HG03025 (cell line): ENCODE data around the gene ZNF33A.
"Not testable (repeated sequence)": the region's sequence is repeated elsewhere in the genome, so short reads cannot be mapped to it uniquely, and the experiment has no call there.

Experiments
- ATAC-seq: cut with Tn5 transposase; IDR thresholded peaks from one replicate; pipeline ENCODE4 v1.9.1; 2021; ENCODE audit warnings: mild to moderate bottlenecking, moderate library complexity; ENCODE audit not compliant: unreplicated experiment, low FRiP score

The ZNF33A gene

DNA sequence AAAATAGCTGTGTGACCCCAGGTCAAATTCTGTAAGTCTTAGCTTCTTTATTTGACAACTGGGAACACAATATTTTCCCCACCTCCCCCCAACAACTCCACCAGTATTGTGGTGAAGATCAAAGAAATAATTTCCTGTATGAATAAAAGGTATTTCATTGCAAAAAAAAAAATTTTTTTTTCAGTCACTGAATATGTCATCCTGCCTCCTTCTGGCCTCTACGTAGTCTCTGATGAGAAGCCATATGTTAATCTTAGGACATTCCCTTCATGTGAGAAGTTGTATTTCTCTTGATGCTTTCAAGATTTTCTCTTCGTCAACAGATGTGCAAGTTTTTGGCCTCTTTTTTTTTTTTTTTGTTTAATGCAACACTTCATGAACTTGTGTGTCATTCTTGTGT is 33.0 kb downstream of the ZNF33A start:
- ATAC-seq: no peak

DNA sequence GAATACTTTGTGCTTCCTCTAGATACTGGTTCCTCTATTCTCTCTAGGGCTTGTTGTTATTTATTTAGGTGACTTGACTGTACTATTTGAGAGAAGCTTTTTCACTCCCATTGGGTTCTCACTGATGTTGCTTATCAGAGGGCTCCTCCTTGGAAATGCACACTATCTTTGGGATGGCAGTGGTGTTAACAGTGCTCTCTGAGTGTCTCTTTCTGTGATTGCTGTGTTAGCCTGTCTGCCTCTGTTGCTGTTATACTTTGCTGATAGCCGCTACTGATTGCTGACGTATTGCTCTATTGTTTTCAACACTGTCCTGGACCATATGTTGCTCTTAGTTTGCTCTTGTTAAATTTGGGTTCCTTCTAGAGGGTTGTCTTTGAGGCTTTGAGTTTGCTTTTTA is 34.7 kb downstream of the ZNF33A start:
- no peak for ATAC-seq

DNA sequence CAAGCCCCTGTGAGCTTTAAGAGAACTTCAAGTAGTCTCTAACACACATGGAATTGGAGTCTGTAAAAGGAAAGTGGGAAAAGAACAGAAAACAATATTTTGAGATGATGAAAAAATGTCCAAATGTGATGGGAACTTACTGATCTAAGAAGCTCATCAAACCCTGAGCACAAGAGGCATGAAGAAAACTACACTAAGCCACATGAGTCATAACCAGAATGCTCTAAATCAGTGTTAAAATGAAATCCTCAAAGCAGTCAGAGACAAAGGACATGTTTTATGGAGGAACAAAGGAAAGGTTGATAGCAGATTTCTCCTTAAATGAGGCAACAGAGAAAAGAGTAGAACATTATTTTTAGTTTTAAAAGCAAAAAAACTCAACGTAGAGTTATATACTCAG is 37.2 kb downstream of the ZNF33A start:
- ATAC-seq: no peak

DNA sequence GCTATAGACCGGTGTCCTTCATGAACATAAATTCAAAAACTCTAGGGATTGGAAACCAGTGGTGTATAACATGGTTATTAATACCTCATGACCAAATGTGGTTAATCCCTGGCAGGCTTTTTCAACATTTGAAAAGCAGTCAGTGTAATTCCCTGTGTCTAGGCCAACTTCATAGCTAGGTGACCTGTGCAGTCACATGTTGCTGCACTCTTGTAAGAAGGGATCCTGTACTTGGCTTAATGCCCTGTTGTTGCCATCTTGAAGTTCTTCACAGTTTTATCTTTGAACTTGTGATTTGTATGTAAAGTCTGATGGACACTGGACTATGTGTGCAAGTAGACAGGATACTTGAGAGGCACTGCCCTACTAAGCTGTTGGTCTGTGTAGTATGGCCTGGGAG is 39.7 kb downstream of the ZNF33A start:
- no peak for ATAC-seq

DNA sequence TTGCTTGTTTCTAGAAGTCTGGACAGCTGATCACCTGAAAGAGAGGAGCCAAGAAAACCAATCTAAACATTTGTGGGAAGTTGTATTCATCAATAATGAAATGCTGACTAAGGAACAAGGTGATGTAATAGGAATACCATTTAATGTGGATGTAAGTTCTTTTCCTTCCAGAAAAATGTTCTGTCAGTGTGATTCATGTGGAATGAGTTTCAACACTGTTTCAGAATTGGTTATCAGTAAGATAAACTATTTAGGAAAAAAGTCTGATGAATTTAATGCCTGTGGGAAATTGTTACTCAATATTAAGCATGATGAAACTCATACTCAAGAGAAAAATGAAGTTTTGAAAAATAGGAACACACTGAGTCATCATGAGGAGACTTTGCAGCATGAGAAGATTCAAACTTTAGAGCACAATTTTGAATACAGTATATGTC is 43.9 kb downstream of the ZNF33A start:
- no peak for ATAC-seq

DNA sequence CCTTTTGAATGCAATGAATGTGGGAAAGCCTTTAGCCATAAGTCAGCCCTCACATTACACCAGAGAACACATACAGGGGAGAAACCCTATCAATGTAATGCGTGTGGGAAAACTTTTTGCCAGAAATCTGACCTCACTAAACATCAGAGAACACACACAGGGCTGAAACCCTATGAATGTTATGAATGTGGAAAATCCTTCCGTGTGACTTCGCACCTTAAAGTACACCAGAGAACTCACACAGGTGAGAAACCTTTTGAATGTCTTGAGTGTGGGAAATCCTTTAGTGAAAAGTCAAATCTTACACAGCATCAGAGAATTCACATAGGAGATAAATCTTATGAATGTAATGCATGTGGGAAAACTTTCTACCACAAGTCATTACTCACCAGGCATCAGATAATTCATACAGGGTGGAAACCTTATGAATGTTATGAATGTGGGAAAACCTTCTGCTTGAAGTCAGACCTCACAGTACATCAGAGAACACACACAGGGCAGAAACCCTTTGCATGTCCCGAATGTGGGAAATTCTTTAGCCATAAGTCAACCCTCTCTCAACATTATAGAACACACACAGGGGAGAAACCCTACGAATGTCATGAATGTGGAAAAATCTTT is 44.9 kb downstream of the ZNF33A start:
- ATAC-seq: not testable (repeated sequence)

DNA sequence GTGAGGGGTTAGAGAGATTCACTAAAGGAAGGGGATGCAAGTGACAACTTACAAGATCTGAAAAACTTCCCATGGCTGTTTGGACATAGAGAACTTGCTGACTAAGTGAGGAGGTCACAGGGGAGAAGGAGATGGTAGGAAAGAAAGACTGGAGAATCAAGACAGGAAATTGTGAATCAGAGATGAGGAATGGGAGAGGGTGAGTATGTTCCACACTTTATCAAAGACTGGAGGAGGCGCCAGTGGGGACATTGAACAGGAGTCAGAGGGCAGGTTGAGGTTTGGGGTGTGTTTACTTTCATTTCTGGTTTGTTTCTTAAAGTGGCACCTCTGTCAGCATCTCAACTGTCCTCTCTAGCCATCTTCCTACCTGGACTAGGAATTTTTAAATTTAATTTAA is 59.2 kb downstream of the ZNF33A start:
- ATAC-seq: not testable (repeated sequence)

DNA sequence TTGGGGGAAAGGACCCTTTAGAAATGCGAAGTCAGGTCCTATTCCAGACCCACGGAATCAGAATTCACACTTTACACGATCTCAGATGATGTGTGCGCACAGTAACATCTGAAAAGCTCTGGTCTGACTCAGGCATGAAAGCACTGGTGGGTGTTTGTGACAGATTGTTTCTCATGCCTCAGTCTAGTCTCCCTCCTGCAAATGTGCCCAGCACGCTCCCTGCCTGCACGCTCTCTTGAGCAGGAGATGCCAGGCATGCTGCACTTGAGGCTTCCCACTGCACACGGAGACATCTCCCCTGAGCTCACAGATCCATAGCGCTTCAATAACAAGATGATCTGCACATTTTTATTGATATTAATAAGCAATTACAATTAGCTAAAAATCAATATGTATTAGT is 60.0 kb downstream of the ZNF33A start:
- no peak for ATAC-seq

DNA sequence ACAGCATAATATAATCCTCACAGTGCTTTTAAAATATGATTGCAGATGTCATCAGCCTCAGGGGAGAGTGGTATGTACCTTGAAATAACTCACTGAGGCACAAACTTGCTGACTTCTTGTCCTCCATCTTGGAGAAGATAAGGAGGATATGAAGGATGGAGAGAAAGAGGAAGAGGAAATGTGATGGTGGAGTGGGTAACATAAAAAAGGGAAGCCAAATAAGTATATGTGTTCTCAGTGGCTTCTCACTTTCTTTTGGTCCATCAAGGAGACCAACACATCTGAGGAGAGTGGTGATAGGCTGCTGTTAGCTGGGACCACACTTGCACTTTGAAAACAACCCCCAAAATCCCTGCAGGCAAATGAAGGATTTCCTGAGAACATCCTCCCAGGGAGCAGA is 62.1 kb downstream of the ZNF33A start:
- no peak for ATAC-seq

DNA sequence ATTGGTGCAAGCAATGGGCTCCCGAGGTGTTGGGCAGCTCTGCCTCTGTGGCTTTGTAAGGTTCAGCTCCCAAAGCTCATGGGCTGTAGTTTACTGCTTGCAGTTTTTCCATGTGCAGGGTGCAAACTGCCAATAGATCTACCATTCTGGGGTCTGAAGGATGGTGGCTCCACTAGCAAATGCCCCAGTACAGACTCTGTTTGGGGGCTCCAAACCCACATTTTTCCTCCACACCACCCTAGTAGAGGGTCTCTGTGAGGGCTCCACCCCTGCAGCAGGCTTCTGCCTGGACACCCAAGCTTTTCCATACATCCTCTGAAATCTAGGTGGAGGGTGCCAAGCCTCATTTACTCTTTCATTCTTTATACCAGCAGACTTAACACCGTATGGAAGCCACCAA is 66.2 kb downstream of the ZNF33A start:
- ATAC-seq: no peak

DNA sequence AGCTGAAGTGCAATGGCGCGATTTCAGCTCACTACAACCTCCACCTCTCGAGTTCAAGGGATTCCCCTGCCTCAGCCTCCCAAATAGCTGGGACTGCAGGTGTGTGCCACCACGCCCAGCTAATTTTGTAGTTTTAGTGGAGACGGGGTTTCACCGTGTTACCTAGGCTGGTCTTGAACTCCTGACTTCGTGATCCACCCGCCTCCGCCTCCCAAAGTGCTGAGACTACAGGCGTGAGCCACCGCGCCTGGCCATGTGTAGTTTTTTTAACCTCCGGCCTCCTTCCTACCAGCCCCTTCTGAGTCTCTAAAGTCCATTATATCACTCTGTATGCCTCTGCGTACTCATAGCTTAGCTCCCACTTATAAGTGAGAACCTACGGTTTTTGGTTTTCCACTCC is 82.8 kb downstream of the ZNF33A start:
- ATAC-seq: not testable (repeated sequence)

DNA sequence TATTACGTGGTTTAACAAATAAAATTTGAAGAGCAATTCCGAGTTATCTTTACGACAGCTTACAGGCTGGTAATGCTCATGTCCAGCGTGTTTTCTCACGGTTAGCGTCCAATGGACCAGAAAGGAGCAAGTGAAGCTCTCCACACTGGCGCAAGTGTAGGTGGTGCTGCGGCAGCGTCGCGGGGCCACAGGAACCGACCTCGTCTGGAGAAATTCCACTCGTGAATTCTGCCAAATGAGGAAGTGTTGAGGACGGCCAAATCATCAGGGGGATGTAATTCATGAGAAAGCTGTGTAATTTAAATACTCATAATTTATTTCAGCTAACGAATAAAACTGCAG is 83.3 kb downstream of the ZNF33A start:
- peak; percentile 28 for ATAC-seq

DNA sequence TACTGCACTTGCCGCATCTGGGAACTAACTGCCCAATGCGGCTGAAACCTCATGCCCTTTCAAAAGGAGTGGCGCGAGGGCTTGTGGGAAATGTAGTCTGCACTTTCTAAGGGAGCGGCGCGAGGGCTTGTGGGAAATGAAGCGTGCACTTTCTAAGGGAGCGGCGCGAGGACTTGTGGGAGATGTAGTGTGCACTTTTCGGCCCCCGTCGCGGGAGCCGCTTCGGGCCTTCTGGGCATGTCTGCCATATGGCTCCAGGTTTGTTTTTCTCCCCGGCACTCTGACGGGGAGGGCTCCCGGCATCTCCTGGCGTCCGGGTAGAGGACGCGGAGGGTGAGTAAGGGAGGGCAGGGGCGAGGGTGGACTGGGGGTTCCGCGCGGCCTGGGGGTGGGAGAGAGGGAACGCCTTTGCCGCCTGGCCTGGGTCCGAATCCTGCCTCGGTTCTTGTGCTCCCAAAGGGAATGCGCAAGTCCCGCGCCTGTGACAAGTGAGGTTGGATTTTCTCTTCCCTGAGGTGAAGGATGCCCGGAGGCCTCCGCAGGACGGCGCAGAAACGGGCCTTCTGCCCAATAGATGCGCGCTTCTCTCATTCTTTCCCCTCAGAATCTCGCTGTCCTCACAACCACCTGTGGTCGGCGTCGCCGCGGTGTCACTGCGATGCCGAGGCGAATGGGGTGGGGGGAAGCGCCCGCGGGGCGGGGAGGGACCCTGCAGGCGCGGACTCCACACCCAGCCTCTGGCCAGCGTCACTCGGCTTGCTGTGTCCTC is 83.9 kb downstream of the ZNF33A start, which contains the start of gene ZNF37A:
TSS of gene ZNF37A (plus strand) at position 180 of the 769 bp plus-strand sequence. CDS start 2,281 bp downstream, outside the sequence.
- ATAC-seq: peak; percentile 96

DNA sequence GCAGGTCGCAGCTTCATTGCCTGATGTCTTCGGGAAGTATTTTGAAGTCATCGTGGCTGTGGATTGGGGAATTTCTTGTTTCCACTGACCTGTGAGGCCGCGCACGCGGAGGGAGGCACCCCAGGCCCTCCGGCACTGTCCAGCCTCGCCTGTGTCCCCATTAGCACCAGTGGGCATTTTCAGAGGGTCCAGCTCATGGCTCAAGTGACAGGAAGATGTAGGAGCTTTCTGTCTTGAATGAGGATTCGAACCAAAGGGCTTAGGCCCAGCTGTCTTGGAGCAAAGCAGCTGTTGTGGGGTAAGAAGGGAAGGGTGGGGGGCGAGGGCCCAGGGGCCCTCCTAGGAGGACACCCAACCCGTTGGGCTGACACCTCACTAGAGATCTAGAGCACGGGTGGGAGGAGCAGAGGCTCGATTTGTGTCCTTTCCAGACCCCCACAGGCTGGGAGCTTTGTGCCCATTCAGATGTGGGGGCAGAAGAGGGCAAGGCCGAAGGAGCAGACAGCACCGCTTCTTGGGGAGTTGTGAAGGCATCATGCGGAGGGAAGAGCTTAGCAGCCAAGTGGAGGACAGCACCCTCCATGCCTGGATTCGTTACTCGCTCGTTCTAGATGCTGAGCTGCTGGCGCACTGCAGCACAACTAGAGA is 84.6 kb downstream of the ZNF33A start:
- ATAC-seq: no peak

DNA sequence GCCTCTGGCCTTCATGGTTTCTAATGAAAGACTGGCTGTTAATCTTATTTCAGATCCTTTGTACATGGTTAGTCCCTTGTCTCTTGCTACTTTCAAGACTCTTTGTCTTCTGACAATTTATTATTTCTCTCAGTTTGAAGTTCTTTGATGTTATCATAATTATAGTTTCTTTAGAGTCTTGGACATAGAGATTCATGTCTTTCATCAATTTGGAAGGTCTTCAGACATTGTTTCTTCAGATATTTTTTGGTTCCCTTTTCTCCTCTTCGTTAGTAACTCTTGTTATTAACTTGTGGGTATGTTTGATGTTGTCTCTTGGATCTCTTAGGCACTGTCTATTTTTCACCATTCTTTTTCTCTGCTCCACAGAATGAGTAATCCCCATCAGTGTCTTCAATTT is 92.4 kb downstream of the ZNF33A start:
- no peak for ATAC-seq

DNA sequence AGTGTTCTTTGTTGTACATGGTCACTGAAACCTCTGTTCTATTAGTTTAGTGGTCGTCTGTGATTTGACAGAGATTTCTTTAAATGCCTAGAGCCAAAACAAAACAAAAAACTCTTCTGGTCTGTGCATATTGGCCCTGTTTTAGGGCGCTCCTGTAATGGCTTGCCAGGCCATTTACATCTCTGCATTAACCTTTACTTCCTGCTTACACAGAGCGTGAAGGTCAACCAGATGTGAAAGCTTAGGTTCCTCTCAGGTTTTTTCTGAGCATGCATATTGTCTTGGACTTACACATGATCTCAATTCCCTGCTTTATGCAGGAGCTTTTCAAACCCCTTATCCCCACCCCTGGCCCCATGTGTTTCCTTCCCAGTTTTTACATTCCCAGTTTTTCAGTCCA is 93.3 kb downstream of the ZNF33A start:
- no peak for ATAC-seq

DNA sequence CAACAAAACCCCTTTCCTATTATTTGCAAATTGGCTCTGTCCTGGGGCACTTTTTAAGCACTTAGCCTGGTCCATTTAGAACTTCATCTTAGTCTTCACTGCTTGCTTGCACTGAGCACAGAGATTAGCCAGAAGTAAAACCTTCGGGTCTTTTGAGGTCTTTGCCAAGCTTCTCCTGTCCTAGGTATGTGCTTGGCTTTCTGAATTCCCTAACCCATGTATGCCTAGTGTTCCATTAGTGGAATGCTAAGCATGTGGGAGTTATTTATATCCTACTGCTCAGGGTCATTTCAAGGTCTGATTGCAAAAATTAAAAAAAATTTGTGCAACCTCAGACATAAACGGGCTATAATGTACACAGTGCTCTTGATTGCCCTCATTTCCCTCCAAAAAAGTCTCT is 101.7 kb downstream of the ZNF33A start:
- no peak for ATAC-seq
